B cell (primary cell): ENCODE data around the gene KCNH1. TPM values are rescaled to one million over a fixed set of nuclear protein-coding genes. Genes with fewer than 3 reads are reported as not detected.

Experiments
- ATAC-seq: fragments of 200-7000 bp; cut with Tn5 transposase; one replicate; pipeline ENCODE4 v1.10.0; 2021; ENCODE audit warnings: low read depth, mild to moderate bottlenecking, moderate number of reproducible peaks, moderate library complexity
- CTCF ChIA-PET: fragments of 350-600 bp; sonication (Branson Sonifier 250); formaldehyde crosslinking; loops from one replicate; lab custom pipeline; 2021; ENCODE audit warnings: antibody characterized with exemption, inconsistent platforms; lab: Charles Lee
- POLR2A ChIA-PET: fragments of 350-600 bp; sonication (Branson Sonifier 250); formaldehyde crosslinking; loops from one replicate; lab custom pipeline; 2021; ENCODE audit warnings: antibody characterized with exemption; lab: Charles Lee
- DNase-seq: peaks from one replicate; pipeline ENCODE4 v3.0.0; 2013
- H2AFZ ChIP-seq: 2 replicates; pipeline ENCODE4 v1.6.1; 2012; ENCODE audit warnings: mild to moderate bottlenecking, low read depth, low read length; ENCODE audit not compliant: insufficient read depth, poor library complexity, severe bottlenecking
- H3K27ac ChIP-seq, 2 donors: 1 replicate in 1 of 2; 2 replicates in 1 of 2; pipeline ENCODE4 v1.5.1; 2012 to 2013; ENCODE audit warnings: low read length in 2 of 2, mild to moderate bottlenecking in 2 of 2, moderate library complexity in 1 of 2
- H3K27me3 ChIP-seq, 4 experiments: fragments of 200-600 bp in 1 of 4; sonication (generic) in 1 of 4; replicated peaks in 1 of 4; 1 replicate in 2 of 4; 2 replicates in 2 of 4; pipeline versions ENCODE4 v1.6.1 to v1.7.0; 2013 to 2016; ENCODE audit warnings: low read length in 3 of 4, mild to moderate bottlenecking in 2 of 4, mixed read lengths in 1 of 4, moderate library complexity in 1 of 4; ENCODE audit not compliant: insufficient read depth in 4 of 4, control insufficient read depth in 3 of 4; ENCODE audit errors: control extremely low read depth in 1 of 4
- H3K36me3 ChIP-seq, 2 experiments: replicated peaks in 1 of 2; 1 replicate in 1 of 2; 2 replicates in 1 of 2; pipeline versions ENCODE4 v1.6.1 to v1.7.1; 2013; ENCODE audit warnings: low read length in 1 of 2; ENCODE audit not compliant: insufficient read depth in 2 of 2, control insufficient read depth in 1 of 2; ENCODE audit errors: control extremely low read depth in 1 of 2, extremely low read depth in 1 of 2
- H3K4me1 ChIP-seq, 2 donors: fragments of 200-600 bp in 1 of 2; sonication (generic) in 1 of 2; 1 replicate in 1 of 2; 2 replicates in 1 of 2; pipeline versions ENCODE4 v1.5.1 to v1.6.1; 2013 to 2017; ENCODE audit warnings: low read length in 2 of 2; ENCODE audit not compliant: control insufficient read depth in 2 of 2, insufficient read depth in 2 of 2
- H3K4me2 ChIP-seq: replicated peaks from 2 replicates; pipeline ENCODE3; 2012; ENCODE audit warnings: mild to moderate bottlenecking, low read depth, low read length; ENCODE audit not compliant: poor library complexity, severe bottlenecking
- H3K4me3 ChIP-seq, 5 experiments: fragments of 200-600 bp in 1 of 5; sonication (generic) in 1 of 5; 1 replicate in 3 of 5; 2 replicates in 2 of 5; pipeline versions ENCODE4 v1.5.1 to v1.7.0; 2011 to 2016; ENCODE audit warnings: low read length in 4 of 5, mild to moderate bottlenecking in 4 of 5, low read depth in 2 of 5, control low read depth in 1 of 5, moderate library complexity in 1 of 5; ENCODE audit not compliant: insufficient read depth in 1 of 5; ENCODE audit errors: control extremely low read depth in 1 of 5, extremely low read depth in 1 of 5
- H3K79me2 ChIP-seq: fragments of 200-600 bp; sonication (generic); one replicate; pipeline ENCODE4 v1.6.0; 2016; ENCODE audit warnings: low read length; ENCODE audit not compliant: control insufficient read depth, insufficient read depth
- H3K9ac ChIP-seq: fragments of 200-600 bp; sonication (generic); 2 replicates; pipeline ENCODE4 v1.6.1; 2017; ENCODE audit warnings: mild to moderate bottlenecking, low read length, moderate library complexity
- H3K9me3 ChIP-seq, 3 donors: one replicate each; pipeline versions ENCODE4 v1.6.1 to v1.7.1; 2013; ENCODE audit warnings: low read length in 2 of 3; ENCODE audit not compliant: control insufficient read depth in 2 of 3, insufficient read depth in 1 of 3; ENCODE audit errors: control extremely low read depth in 1 of 3
- H4K20me1 ChIP-seq: 2 replicates; pipeline ENCODE4 v1.6.0; 2012; ENCODE audit warnings: mild to moderate bottlenecking, low read length; ENCODE audit not compliant: insufficient read depth, control insufficient read depth, poor library complexity, severe bottlenecking
- H3K27ac Mint-ChIP-seq: one replicate; pipeline ENCODE4 v1.8.0; 2021; ENCODE audit warnings: mixed read lengths
- H3K27me3 Mint-ChIP-seq: one replicate; pipeline ENCODE4 v1.8.0; 2021; ENCODE audit warnings: mixed read lengths
- H3K4me1 Mint-ChIP-seq: one replicate; pipeline ENCODE4 v1.8.0; 2021; ENCODE audit warnings: mixed read lengths
- H3K4me3 Mint-ChIP-seq: one replicate; pipeline ENCODE4 v1.8.0; 2021; ENCODE audit warnings: mixed read lengths
- H3K9me3 Mint-ChIP-seq: one replicate; pipeline ENCODE4 v1.8.0; 2022; ENCODE audit warnings: mixed read lengths; ENCODE audit not compliant: insufficient read depth
- CTCF ChIP-seq: fragments of 200-600 bp; IDR thresholded peaks from one replicate; pipeline ENCODE4 v1.8.0; 2022; ENCODE audit warnings: antibody characterized with exemption, mild to moderate bottlenecking
- EZH2 ChIP-seq: IDR thresholded peaks from 2 replicates; pipeline ENCODE4 v1.6.1; 2012; ENCODE audit warnings: borderline replicate concordance, low read depth, mild to moderate bottlenecking, moderate library complexity, low read length; ENCODE audit not compliant: insufficient read depth, poor library complexity, severe bottlenecking
- WGBS: methylation state at CpG from one replicate; pipeline ENCODE4 v1.1.5; 2013; ENCODE audit warnings: missing lambda C conversion rate; ENCODE audit not compliant: insufficient coverage; 5-methylcytosine and 5-hydroxymethylcytosine counted together
- intact Hi-C: fragments of 100-400 bp; cut with micrococcal nuclease; formaldehyde crosslinking; loops from one replicate; pipeline ENCODE4 v1.10.0; 2022
- polyA plus RNA-seq: library from polyadenylated mRNA; depleted of rRNA; stranded (reverse); fragments of >200 nt; gene quantifications from 2 replicates; pipeline ENCODE4 v1.2.3, GENCODE V29; 2012
- total RNA-seq, 2 donors: library from RNA; stranded (reverse); fragments of 120-200 nt in 1 of 2; gene quantifications; 1 replicate in 1 of 2; 2 replicates in 1 of 2; pipeline versions ENCODE4 v1.2.3 to v1.2.4, GENCODE V29; 2013 to 2022

The KCNH1 gene
- total and polyA plus RNA-seq, 2 donors (not counting 1 experiment from before 2014, with no cell fraction given) = not detected

GRCh38 chr1:210883821-210884220, 250.1 kb downstream of the KCNH1 start:
- Histone ChIP-seq H3K79me2 (no peaks in the 10 kb centered on the region), H3K9me3 (no peaks in the 10 kb centered on the region), H2AFZ (no peak overlapping the region), H3K36me3 (no peaks in the 10 kb centered on the region), H4K20me1 (no peaks in the 10 kb centered on the region), H3K9ac (no peak overlapping the region), H3K27me3 (no peaks in the 10 kb centered on the region), H3K4me2 (no peak overlapping the region), H3K27ac (no peak overlapping the region), H3K4me1 (no peaks in the 10 kb centered on the region), H3K4me3 (no peak overlapping the region)
- 67% methylated on average over 2 of the region's 2 CpGs for WGBS
- no peak for TF ChIP-seq EZH2
- no peak for TF ChIP-seq CTCF
- Mint-ChIP-seq H3K9me3 (no peaks in the 10 kb centered on the region), H3K27me3 (peaks cover 3% of the 10 kb centered on the region), H3K27ac (no peak overlapping the region), H3K4me3 (no peak overlapping the region), H3K4me1 (no peaks in the 10 kb centered on the region)
- ATAC-seq = no peak
- POLR2A ChIA-PET = no interaction called here
- intact Hi-C loops = no loop called here
- CTCF ChIA-PET = no interaction called here
- DNase-seq = no peak

GRCh38 chr1:210882414-210883221, 251.3 kb downstream of the KCNH1 start:
- no peak overlapping the region for H3K4me2 ChIP-seq
- intact Hi-C loops = no loop called here
- no peaks in the 10 kb centered on the region for H3K4me1 ChIP-seq
- no peak for ATAC-seq
- H3K9me3 ChIP-seq = no peaks in the 10 kb centered on the region
- no peak overlapping the region for H3K4me3 Mint-ChIP-seq
- no peaks in the 10 kb centered on the region for H4K20me1 ChIP-seq
- ChIA-PET CTCF (no interaction called here), POLR2A (no interaction called here)
- WGBS = 83% methylated on average over 1 of the region's 8 CpGs
- no peak for DNase-seq
- H3K27me3 Mint-ChIP-seq = peaks cover 3% of the 10 kb centered on the region
- H3K79me2 ChIP-seq = no peaks in the 10 kb centered on the region
- no peaks in the 10 kb centered on the region for H3K9me3 Mint-ChIP-seq
- H3K36me3 ChIP-seq = no peaks in the 10 kb centered on the region
- no peak overlapping the region for H3K27ac ChIP-seq
- no peaks in the 10 kb centered on the region for H3K27me3 ChIP-seq
- H3K4me1 Mint-ChIP-seq = no peaks in the 10 kb centered on the region
- H3K4me3 ChIP-seq = no peak overlapping the region
- no peak overlapping the region for H2AFZ ChIP-seq
- H3K9ac ChIP-seq = no peak overlapping the region
- no peak for TF ChIP-seq EZH2
- no peak for TF ChIP-seq CTCF
- no peak overlapping the region for H3K27ac Mint-ChIP-seq
